HEK293 (cell line): Measurements from ENCODE around the gene MAP1A.

Source experiments
- CTCF ChIA-PET: fragments of 350-600 bp; formaldehyde crosslinking; extraction: SDS; loops from one replicate; lab custom pipeline; 2021; ENCODE audit warnings: antibody characterized with exemption; lab: Yijun Ruan, JAX
- POLR2A ChIA-PET: fragments of 300-600 bp; formaldehyde crosslinking; extraction: SDS; loops from one replicate; lab custom pipeline; 2020; ENCODE audit warnings: antibody characterized with exemption, inconsistent platforms; lab: Yijun Ruan, JAX
- H3K27ac ChIP-seq: fragments of 200-500 bp; sonication (Bioruptor generic); 2 replicates; pipeline ENCODE4 v1.5.1; 2014; ENCODE audit warnings: low read depth, low read length, control low read depth, inconsistent platforms; ENCODE audit errors: extremely low read depth
- H3K36me3 ChIP-seq, 2 experiments: fragments of 200-500 bp in 1 of 2; sonication (Bioruptor generic) in 1 of 2; 1 replicate in 1 of 2; 2 replicates in 1 of 2; pipeline ENCODE4 v1.5.1; 2014 to 2017; ENCODE audit warnings: inconsistent platforms in 2 of 2, low read length in 2 of 2; ENCODE audit not compliant: control insufficient read depth in 2 of 2, insufficient read depth in 1 of 2
- H3K4me1 ChIP-seq: fragments of 200-500 bp; sonication (Bioruptor generic); 2 replicates; pipeline ENCODE4 v1.5.1; 2014; ENCODE audit warnings: mild to moderate bottlenecking, low read length, inconsistent platforms; ENCODE audit not compliant: control insufficient read depth, insufficient read depth
- H3K4me3 ChIP-seq: 2 replicates; pipeline ENCODE4 v1.5.1; 2011; ENCODE audit warnings: low read depth, mild to moderate bottlenecking, control low read depth, low read length, moderate library complexity
- H3K9me3 ChIP-seq: fragments of 200-500 bp; sonication (Bioruptor generic); 2 replicates; pipeline ENCODE4 v1.5.1; 2014; ENCODE audit warnings: low read depth, low read length, inconsistent platforms; ENCODE audit not compliant: control insufficient read depth, insufficient read depth
- EGR2 ChIP-seq: fragments of 450-650 bp; formaldehyde crosslinking; IDR thresholded peaks from 2 replicates; pipeline ENCODE4 v1.5.1; 2016; ENCODE audit warnings: low read depth, missing biosample characterization, missing genetic modification characterization
- GLIS1 ChIP-seq: fragments of 450-650 bp; formaldehyde crosslinking; IDR thresholded peaks from 2 replicates; pipeline ENCODE4 v1.5.1; 2016; ENCODE audit warnings: missing biosample characterization, missing genetic modification characterization
- KLF1 ChIP-seq: fragments of 450-650 bp; formaldehyde crosslinking; IDR thresholded peaks from 2 replicates; pipeline ENCODE4 v1.5.1; 2016; ENCODE audit warnings: missing biosample characterization, missing genetic modification characterization
- KLF9 ChIP-seq: fragments of 450-650 bp; formaldehyde crosslinking; IDR thresholded peaks from 2 replicates; pipeline ENCODE4 v1.5.1; 2016; ENCODE audit warnings: missing biosample characterization, missing genetic modification characterization, low read depth
- PRDM4 ChIP-seq: fragments of 450-650 bp; formaldehyde crosslinking; IDR thresholded peaks from 2 replicates; pipeline ENCODE4 v1.5.1; 2017; ENCODE audit warnings: missing biosample characterization, missing genetic modification characterization
- SP7 ChIP-seq: fragments of 450-650 bp; formaldehyde crosslinking; IDR thresholded peaks from 2 replicates; pipeline ENCODE4 v1.5.1; 2016; ENCODE audit warnings: missing biosample characterization, missing genetic modification characterization
- TSHZ1 ChIP-seq: fragments of 450-650 bp; formaldehyde crosslinking; IDR thresholded peaks from 2 replicates; pipeline ENCODE4 v1.5.1; 2016; ENCODE audit warnings: missing biosample characterization, missing genetic modification characterization, borderline replicate concordance
- ZBTB48 ChIP-seq: fragments of 450-650 bp; formaldehyde crosslinking; IDR thresholded peaks from 2 replicates; pipeline ENCODE4 v1.5.1; 2016; ENCODE audit warnings: missing biosample characterization, missing genetic modification characterization
- ZFHX2 ChIP-seq: fragments of 450-650 bp; formaldehyde crosslinking; conservative IDR thresholded peaks from 2 replicates; pipeline ENCODE4 v1.5.1; 2016; ENCODE audit warnings: missing biosample characterization, missing genetic modification characterization
- ZIC2 ChIP-seq: fragments of 450-650 bp; formaldehyde crosslinking; IDR thresholded peaks from 2 replicates; pipeline ENCODE4 v1.5.1; 2016; ENCODE audit warnings: missing biosample characterization, missing genetic modification characterization
- ZNF335 ChIP-seq: fragments of 450-650 bp; formaldehyde crosslinking; conservative IDR thresholded peaks from 2 replicates; pipeline ENCODE4 v1.5.1; 2016; ENCODE audit warnings: missing biosample characterization, missing genetic modification characterization
- ZNF341 ChIP-seq: fragments of 450-650 bp; formaldehyde crosslinking; IDR thresholded peaks from 2 replicates; pipeline ENCODE4; 2016; ENCODE audit warnings: low read depth, missing biosample characterization, missing genetic modification characterization
- ZNF433 ChIP-seq: fragments of 450-650 bp; formaldehyde crosslinking; IDR thresholded peaks from 2 replicates; pipeline ENCODE4 v1.5.1; 2016; ENCODE audit warnings: missing biosample characterization, missing genetic modification characterization, low read depth
- ZNF518A ChIP-seq: fragments of 450-650 bp; formaldehyde crosslinking; conservative IDR thresholded peaks from 2 replicates; pipeline ENCODE4 v1.5.1; 2016; ENCODE audit warnings: low read depth, missing biosample characterization, missing genetic modification characterization
- ZNF626 ChIP-seq: fragments of 450-650 bp; sonication (Bioruptor Pico); formaldehyde crosslinking; IDR thresholded peaks from 2 replicates; pipeline ENCODE4 v1.5.1; 2018; ENCODE audit warnings: missing biosample characterization, missing genetic modification characterization, inconsistent platforms
- ZNF785 ChIP-seq: fragments of 450-650 bp; formaldehyde crosslinking; IDR thresholded peaks from 2 replicates; pipeline ENCODE4 v1.5.1; 2016; ENCODE audit warnings: missing biosample characterization, missing genetic modification characterization
- ZXDB ChIP-seq: fragments of 450-650 bp; formaldehyde crosslinking; IDR thresholded peaks from 2 replicates; pipeline ENCODE4 v1.5.1; 2016; ENCODE audit warnings: missing biosample characterization, missing genetic modification characterization

MAP1A gene

GRCh38 chr15:43516185-43516584 is 1.2 kb upstream of the MAP1A start:
- H3K27ac ChIP-seq = no peak overlapping the region
- POLR2A ChIA-PET = interaction anchor here (0.6 kb wide), 1 partner anchor 31 kb away, joined by 3 read pairs; no protein-coding TSS in a partner anchor
- peaks cover 0 to 10% of the 10 kb centered on the region in 2 experiments; a peak in 1 of 3 replicates for H3K36me3 ChIP-seq
- TF ChIP-seq TSHZ1 (tag by site-specific recombination) (no peak), KLF1 (tag by site-specific recombination) (peak; percentile 78), EGR2 (tag by site-specific recombination) (peak; percentile 71; the same call in 1 of the 2 replicates), ZFHX2 (peak; percentile 71), ZNF626 (no peak)
- H3K4me1 ChIP-seq = peaks cover 7% of the 10 kb centered on the region; the same call in 1 of the 2 replicates
- no peak overlapping the region for H3K4me3 ChIP-seq
- CTCF ChIA-PET = interaction anchor here (0.6 to 3.4 kb wide), 2 partner anchors 14 to 75 kb away, joined by 8 to 21 read pairs; no protein-coding TSS in a partner anchor
- H3K9me3 ChIP-seq = no peaks in the 10 kb centered on the region

GRCh38 chr15:43516801-43517353 is 531 bp upstream of the MAP1A start:
- POLR2A ChIA-PET = interaction anchor here (0.6 kb wide), 1 partner anchor 32 kb away, joined by 3 read pairs; no protein-coding TSS in a partner anchor
- Histone ChIP-seq H3K4me3 (no peak overlapping the region), H3K36me3 (peaks cover 0 to 17% of the 10 kb centered on the region in 2 experiments; a peak in 1 of 3 replicates), H3K4me1 (peaks cover 7% of the 10 kb centered on the region; the same call in 1 of the 2 replicates), H3K27ac (no peak overlapping the region), H3K9me3 (no peaks in the 10 kb centered on the region)
- TF ChIP-seq ZBTB48 (tag by site-specific recombination) (peak; percentile 60; the same call in 1 of the 2 replicates), ZNF433 (tag by site-specific recombination) (no peak)
- CTCF ChIA-PET = interaction anchor here (0.6 kb wide), 1 partner anchor 15 kb away, joined by 8 read pairs; no protein-coding TSS in a partner anchor

- POLR2A ChIA-PET = no interaction called here
- no peaks in the 10 kb centered on the region for H3K9me3 ChIP-seq
- peaks cover 0 to 30% of the 10 kb centered on the region in 2 experiments; a peak in 1 of 3 replicates for H3K36me3 ChIP-seq
- no peak overlapping the region for H3K27ac ChIP-seq
- H3K4me3 ChIP-seq = no peak overlapping the region
- CTCF ChIA-PET = interaction anchor here (0.9 to 1.0 kb wide), 2 partner anchors 37 to 77 kb away, joined by 3 to 4 read pairs; no protein-coding TSS in a partner anchor
- peaks cover 7% of the 10 kb centered on the region; the same call in 1 of the 2 replicates for H3K4me1 ChIP-seq
- TF ChIP-seq ZNF335 (tag by site-specific recombination) = peak; percentile 56
- TF ChIP-seq GLIS1 (tag by site-specific recombination) = 0 out of 2 replicates have a peak, but pooled peaks have one; percentile 16
- TF ChIP-seq ZNF785 (tag by site-specific recombination) = no peak
- TF ChIP-seq ZIC2 (tag by site-specific recombination) = peak; percentile 40; the same call in 1 of the 2 replicates
- TF ChIP-seq PRDM4 (tag by site-specific recombination) = no peak
- peak; percentile 31; the same call in 1 of the 2 replicates for TF ChIP-seq ZNF341 (tag by site-specific recombination)
- no peak for TF ChIP-seq ZNF518A (tag by site-specific recombination)
- TF ChIP-seq SP7 = 0 out of 2 replicates have a peak, but pooled peaks have one; percentile 13
- 0 out of 2 replicates have a peak, but pooled peaks have one; percentile 12 for TF ChIP-seq KLF9 (tag by site-specific recombination)
- peak; percentile 34; the same call in 1 of the 2 replicates for TF ChIP-seq ZXDB (tag by site-specific recombination)
- TF ChIP-seq ZFHX2 = peak; percentile 19; the same call in 1 of the 2 replicates
These were observed 871 bp downstream of the MAP1A start for GRCh38 chr15:43518197-43518761.
